ENCODE results near the gene BORCS8. TPM values are rescaled to one million over a fixed set of nuclear protein-coding genes. Genes with fewer than 3 reads are reported as not detected.

The BORCS8 gene
- total RNA-seq, 6 experiments from 2014 or later = 33.9 to 43.2 (median 38.6) TPM

- no peaks in the 10 kb centered on the region for H3K36me3 Mint-ChIP-seq (ENCODE audit: low read depth)
- peaks cover 17% of the 10 kb centered on the region; the same call in 1 of the 2 replicates for H3K27me3 Mint-ChIP-seq (ENCODE audit: insufficient read depth)
- no peak overlapping the region for H3K4me3 Mint-ChIP-seq
- H3K9me3 Mint-ChIP-seq = peaks cover 10% of the 10 kb centered on the region; the same call in 1 of the 2 replicates
- H3K4me1 Mint-ChIP-seq (ENCODE audit: low read depth) = no peaks in the 10 kb centered on the region
- H3K27ac Mint-ChIP-seq = no peak overlapping the region
- no peak for TF ChIP-seq CTCF (IDR thresholded peaks at IDR 0.05)
- DNase-seq = no peak
Measured at GRCh38 chr19:19214159-19214490, 22.2 kb upstream of the BORCS8 start.

GRCh38 chr19:19213426-19214158 lies 21.6 kb upstream of the BORCS8 start:
- no peak for DNase-seq
- no peak for TF ChIP-seq CTCF (IDR thresholded peaks at IDR 0.05)

GRCh38 chr19:19212916-19213315 lies 21.0 kb upstream of the BORCS8 start:
- no peaks in the 10 kb centered on the region for H3K36me3 Mint-ChIP-seq (ENCODE audit: low read depth)
- no peak overlapping the region for H3K4me3 Mint-ChIP-seq
- no peak for DNase-seq
- no peaks in the 10 kb centered on the region for H3K4me1 Mint-ChIP-seq (ENCODE audit: low read depth)
- no peak overlapping the region for H3K27ac Mint-ChIP-seq
- H3K27me3 Mint-ChIP-seq (ENCODE audit: insufficient read depth) = peaks cover 17% of the 10 kb centered on the region; the same call in 1 of the 2 replicates
- no peak for TF ChIP-seq CTCF (IDR thresholded peaks at IDR 0.05)
- peaks cover 10% of the 10 kb centered on the region; the same call in 1 of the 2 replicates for H3K9me3 Mint-ChIP-seq

More at GRCh38 chr19:19213426-19214158, 21.6 kb upstream of the BORCS8 start:
- Mint-ChIP-seq H3K4me1 (ENCODE audit: low read depth) (no peaks in the 10 kb centered on the region), H3K36me3 (ENCODE audit: low read depth) (no peaks in the 10 kb centered on the region), H3K27me3 (ENCODE audit: insufficient read depth) (peaks cover 17% of the 10 kb centered on the region; the same call in 1 of the 2 replicates), H3K4me3 (no peak overlapping the region), H3K9me3 (peaks cover 10% of the 10 kb centered on the region; the same call in 1 of the 2 replicates), H3K27ac (no peak overlapping the region)

- Mint-ChIP-seq H3K27me3 (ENCODE audit: insufficient read depth) (peaks cover 15% of the 10 kb centered on the region), H3K4me3 (no peak within 1 kb of the TSS), H3K27ac (no peak within 1 kb of the TSS), H3K9me3 (no peaks in the 10 kb centered on the region; the same call in 1 of the 2 replicates), H3K4me1 (ENCODE audit: low read depth) (no peaks in the 10 kb centered on the region), H3K36me3 (ENCODE audit: low read depth) (no peaks in the 10 kb centered on the region)
- DNase-seq = no peak
- no peak for TF ChIP-seq CTCF (IDR thresholded peaks at IDR 0.05)
Measured at GRCh38 chr19:19211499-19212420, 19.8 kb upstream of the BORCS8 start, which contains the start of gene NCAN. Gene NCAN (plus strand): TSS chr19:19211958. CDS start chr19:19216954, 4,996 bp downstream.

- no peak for TF ChIP-seq CTCF (IDR thresholded peaks at IDR 0.05)
- H3K27me3 Mint-ChIP-seq (ENCODE audit: insufficient read depth) = peaks cover 19% of the 10 kb centered on the region
- no peaks in the 10 kb centered on the region for H3K36me3 Mint-ChIP-seq (ENCODE audit: low read depth)
- no peak overlapping the region for H3K27ac Mint-ChIP-seq
- no peaks in the 10 kb centered on the region for H3K9me3 Mint-ChIP-seq
- no peaks in the 10 kb centered on the region for H3K4me1 Mint-ChIP-seq (ENCODE audit: low read depth)
- DNase-seq = no peak
- H3K4me3 Mint-ChIP-seq = no peak overlapping the region
Measured at GRCh38 chr19:19209372-19209771, 17.4 kb upstream of the BORCS8 start.

Measured in HFFc6 (cell line).